ENCODE measurements around the gene ITGB2. TPM values are rescaled to one million over a fixed set of nuclear protein-coding genes. Genes with fewer than 3 reads are reported as not detected.

ITGB2 gene
- total RNA-seq, 1 experiment from 2014 or later: 1.5 TPM

- TF ChIP-seq REST (IDR thresholded peaks at IDR 0.05; ENCODE audit: low read depth) (no peak), SIN3A (IDR thresholded peaks at IDR 0.05; ENCODE audit: low read depth) (no peak)
Measured at GRCh38 chr21:44930543-44930981, 9.9 kb upstream of the ITGB2 start (continued).

GRCh38 chr21:44929799-44930542 is 9.3 kb upstream of the ITGB2 start:
- RAD21 ChIA-PET (ENCODE audit: low non-redundant PET in 1 of 2, low total read pairs in 2 of 2, uncharacterized antibody in 2 of 2, unreplicated experiment in 2 of 2): no interaction called here

More at GRCh38 chr21:44929799-44930542, 9.3 kb upstream of the ITGB2 start:
- no peaks in the 10 kb centered on the region for H3K9me2 ChIP-seq (ENCODE audit: insufficient read depth)
- ChIA-PET CTCF (no interaction called here), POLR2A (interaction anchor here (1.3 kb wide), 1 partner anchor 11 kb away, joined by 3 read pairs; no protein-coding TSS in a partner anchor)
- H3K36me3 ChIP-seq (ENCODE audit: control insufficient read depth in 1 of 2, insufficient read depth in 2 of 2, low read length in 2 of 2): no peaks in the 10 kb centered on the region
- H3K9me3 ChIP-seq (ENCODE audit: control insufficient read depth in 1 of 2, insufficient read depth in 1 of 2, low read depth in 1 of 2, low read length in 2 of 2): no peaks in the 10 kb centered on the region
- H4K20me1 ChIP-seq (ENCODE audit: insufficient read depth): no peaks in the 10 kb centered on the region
- no TSS peak for BruUV-seq (replicated peaks)
- ATAC-seq (no peak), DNase-seq (ENCODE audit: low read depth, low spot score) (no peak)
- no peak overlapping the region for H2AFZ ChIP-seq (ENCODE audit: low read depth, low read length, poor library complexity, severe bottlenecking)
- H3K4me1 ChIP-seq (ENCODE audit: control insufficient read depth in 1 of 2, insufficient read depth in 2 of 2, low read length in 2 of 2): peaks cover 20 to 34% of the 10 kb centered on the region in 2 experiments
- TF ChIP-seq ZBTB33 (IDR thresholded peaks at IDR 0.05; ENCODE audit: extremely low read depth, insufficient replicate concordance, low read length): no peak
- no peak for TF ChIP-seq RAD21 (IDR thresholded peaks at IDR 0.05; ENCODE audit: low read depth)
- no peak for TF ChIP-seq EZH2 (IDR thresholded peaks at IDR 0.05)
- no peak for TF ChIP-seq YY1 (IDR thresholded peaks at IDR 0.05; ENCODE audit: extremely low read depth, insufficient replicate concordance, low read depth, low read length)
- TF ChIP-seq ELF1 (IDR thresholded peaks at IDR 0.05; ENCODE audit: borderline replicate concordance, low read depth): no peak
- no peak for TF ChIP-seq EZH2phosphoT487 (IDR thresholded peaks at IDR 0.05; ENCODE audit: borderline replicate concordance)
- no peak for TF ChIP-seq SIN3A (IDR thresholded peaks at IDR 0.05; ENCODE audit: low read depth)
- no peak for TF ChIP-seq FOSL1 (IDR thresholded peaks at IDR 0.05; ENCODE audit: low read depth)
- no peak overlapping the region for H3K27ac ChIP-seq (ENCODE audit: low read depth, low read length)
- no peaks in the 10 kb centered on the region for H3K79me2 ChIP-seq (ENCODE audit: insufficient read depth, low read length)
- H3K4me3 ChIP-seq (replicated peaks in 1 of 2; ENCODE audit: low read depth in 1 of 2, low read length in 2 of 2): no peak overlapping the region
- no peak overlapping the region for H3K9ac ChIP-seq (ENCODE audit: low read length)
- H3K27me3 ChIP-seq (ENCODE audit: insufficient read depth, low read length): peaks cover 55% of the 10 kb centered on the region
- intact Hi-C loops (cut with micrococcal nuclease): loop anchor here (5.0 kb wide), 1 partner anchor 38 kb away; no protein-coding TSS in a partner anchor
- H3K4me2 ChIP-seq (ENCODE audit: low read length): no peak overlapping the region
